NCI-H2196 (cell line): ENCODE measurements around the gene FOXN1.
A peak's percentile ranks its signal among the peaks of the same experiment; 100 is the strongest.

Experiments
- DNase-seq: peaks from one replicate; lab custom pipeline; 2025; ENCODE audit not compliant: unreplicated experiment; lab: John Stamatoyannopoulos, UW

Gene FOXN1

GRCh38 chr17:28523876-28524275 is 17.7 kb downstream of the FOXN1 start:
- no peak for DNase-seq

GRCh38 chr17:28524476-28525424 is 18.6 kb downstream of the FOXN1 start:
- DNase-seq = no peak

GRCh38 chr17:28526381-28526780 is 20.2 kb downstream of the FOXN1 start:
- no peak for DNase-seq

- no peak for DNase-seq
Observed at GRCh38 chr17:28527181-28527681, 21.1 kb downstream of the FOXN1 start.

- DNase-seq = no peak
Observed at GRCh38 chr17:28527859-28528258, 21.7 kb downstream of the FOXN1 start.

- no peak for DNase-seq
Observed at GRCh38 chr17:28528327-28529012, 22.3 kb downstream of the FOXN1 start.

GRCh38 chr17:28529013-28529400 is 22.9 kb downstream of the FOXN1 start:
- DNase-seq = no peak

GRCh38 chr17:28530250-28530649 is 24.1 kb downstream of the FOXN1 start:
- DNase-seq = no peak

- DNase-seq = no peak
Observed at GRCh38 chr17:28530926-28531325, 24.8 kb downstream of the FOXN1 start.

- DNase-seq = no peak
Observed at GRCh38 chr17:28532050-28532960, 26.2 kb downstream of the FOXN1 start.

GRCh38 chr17:28533091-28533807 is 27.1 kb downstream of the FOXN1 start:
- DNase-seq = no peak

GRCh38 chr17:28534740-28535375 is 28.7 kb downstream of the FOXN1 start:
- DNase-seq = no peak

GRCh38 chr17:28536532-28537218 is 30.5 kb downstream of the FOXN1 start:
- no peak for DNase-seq

- DNase-seq = no peak
Observed at GRCh38 chr17:28537219-28537610, 31.1 kb downstream of the FOXN1 start.

- DNase-seq = no peak
Observed at GRCh38 chr17:28538296-28538895, 32.2 kb downstream of the FOXN1 start.

- peak; percentile 1 for DNase-seq
Observed at GRCh38 chr17:28540231-28540630, 34.1 kb downstream of the FOXN1 start.

GRCh38 chr17:28541439-28541838 is 35.3 kb downstream of the FOXN1 start:
- DNase-seq = no peak

GRCh38 chr17:28544402-28545140 is 38.4 kb downstream of the FOXN1 start:
- no peak for DNase-seq
